ENCODE results near the gene KCNH8. TPM values are rescaled to one million over a fixed set of nuclear protein-coding genes. Genes with fewer than 3 reads are reported as not detected.

KCNH8 gene
- total RNA-seq, 2 experiments from 2014 or later, result 0.44 to 0.59 TPM

DNA sequence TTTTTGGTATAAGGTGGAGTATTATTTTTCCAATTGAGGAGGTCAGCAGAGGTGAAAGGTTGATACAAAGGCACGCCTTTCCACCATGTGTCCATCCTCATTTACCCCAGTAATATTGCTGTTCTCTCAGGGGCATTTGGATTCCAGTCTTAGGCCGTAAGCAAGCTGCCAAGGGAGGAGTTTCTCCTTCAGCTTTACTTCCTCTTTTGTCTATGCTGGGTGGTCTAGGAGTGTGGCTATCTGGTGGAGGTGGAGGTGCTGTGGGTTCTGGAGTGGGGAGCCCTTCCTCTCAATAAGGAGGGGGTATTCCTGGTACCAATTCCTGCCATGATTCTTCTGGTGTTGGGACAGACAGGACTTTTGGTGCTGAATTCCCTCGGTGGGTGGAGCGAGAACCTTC lies 340.6 kb downstream of the KCNH8 start:
- TF ChIP-seq, protein P1, sequence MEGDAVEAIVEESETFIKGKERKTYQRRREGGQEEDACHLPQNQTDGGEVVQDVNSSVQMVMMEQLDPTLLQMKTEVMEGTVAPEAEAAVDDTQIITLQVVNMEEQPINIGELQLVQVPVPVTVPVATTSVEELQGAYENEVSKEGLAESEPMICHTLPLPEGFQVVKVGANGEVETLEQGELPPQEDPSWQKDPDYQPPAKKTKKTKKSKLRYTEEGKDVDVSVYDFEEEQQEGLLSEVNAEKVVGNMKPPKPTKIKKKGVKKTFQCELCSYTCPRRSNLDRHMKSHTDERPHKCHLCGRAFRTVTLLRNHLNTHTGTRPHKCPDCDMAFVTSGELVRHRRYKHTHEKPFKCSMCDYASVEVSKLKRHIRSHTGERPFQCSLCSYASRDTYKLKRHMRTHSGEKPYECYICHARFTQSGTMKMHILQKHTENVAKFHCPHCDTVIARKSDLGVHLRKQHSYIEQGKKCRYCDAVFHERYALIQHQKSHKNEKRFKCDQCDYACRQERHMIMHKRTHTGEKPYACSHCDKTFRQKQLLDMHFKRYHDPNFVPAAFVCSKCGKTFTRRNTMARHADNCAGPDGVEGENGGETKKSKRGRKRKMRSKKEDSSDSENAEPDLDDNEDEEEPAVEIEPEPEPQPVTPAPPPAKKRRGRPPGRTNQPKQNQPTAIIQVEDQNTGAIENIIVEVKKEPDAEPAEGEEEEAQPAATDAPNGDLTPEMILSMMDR (conservative IDR thresholded peaks at IDR 0.05; ENCODE audit: low read length), result no peak
- intact Hi-C loops (cut with micrococcal nuclease; ENCODE audit: unreplicated experiment), result no loop called here
- Histone ChIP-seq H3K4me3 (ENCODE audit: low read depth, low read length, poor library complexity, severe bottlenecking) (no peak overlapping the region), H3K27ac (ENCODE audit: low read depth, low read length, poor library complexity, severe bottlenecking) (no peak overlapping the region), H3K79me2 (ENCODE audit: insufficient read depth, low read depth, low read length) (no peaks in the 10 kb centered on the region), H3K36me3 (ENCODE audit: insufficient read depth, low read length) (no peaks in the 10 kb centered on the region), H3K4me1 (ENCODE audit: insufficient read depth, low read length, poor library complexity, severe bottlenecking) (no peaks in the 10 kb centered on the region), H4K20me1 (ENCODE audit: insufficient read depth, low read length) (no peaks in the 10 kb centered on the region), H3K9me3 (ENCODE audit: low read length) (no peaks in the 10 kb centered on the region), H3K9me2 (ENCODE audit: insufficient read depth, low read length) (no peaks in the 10 kb centered on the region), H3K4me2 (ENCODE audit: low read length) (no peak overlapping the region), H2AFZ (ENCODE audit: low read length) (no peak overlapping the region)
- CTCF ChIA-PET (ENCODE audit: unreplicated experiment), result no interaction called here
- BruUV-seq (replicated peaks), result no TSS peak
- POLR2A ChIA-PET, result interaction anchor here (1.0 kb wide), 1 partner anchor 43 kb away, joined by 3 read pairs; no protein-coding TSS in a partner anchor
- DNase-seq (ENCODE audit: low spot score), result peak; percentile 13

DNA sequence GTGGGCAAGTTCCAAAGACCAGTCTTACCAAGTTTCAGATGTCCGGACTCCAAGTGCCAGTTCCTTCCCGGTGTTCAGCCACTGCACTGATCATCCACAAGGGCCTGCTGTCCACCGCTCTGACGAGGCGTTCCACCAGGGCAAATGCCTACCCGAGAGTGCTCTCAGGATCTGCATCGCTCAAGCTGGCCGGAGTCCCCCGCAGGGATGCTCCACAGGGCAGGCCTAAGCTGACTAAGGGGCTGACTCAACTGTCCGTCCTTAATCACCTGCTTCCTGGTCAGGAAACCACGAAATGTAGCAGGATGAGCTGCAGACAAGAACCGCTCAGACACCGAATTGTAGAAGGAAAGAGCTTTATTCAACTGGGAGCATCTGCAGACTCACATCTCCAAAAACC lies 341.6 kb downstream of the KCNH8 start:
- POLR2A ChIA-PET, result interaction anchor here (0.8 kb wide), 1 partner anchor 9 kb away, joined by 3 read pairs; no protein-coding TSS in a partner anchor
- H2AFZ ChIP-seq (ENCODE audit: low read length), result no peak overlapping the region
- no peaks in the 10 kb centered on the region for H4K20me1 ChIP-seq (ENCODE audit: insufficient read depth, low read length)
- intact Hi-C loops (cut with micrococcal nuclease; ENCODE audit: unreplicated experiment), result no loop called here
- BruUV-seq (replicated peaks), result no TSS peak
- no peaks in the 10 kb centered on the region for H3K9me3 ChIP-seq (ENCODE audit: low read length)
- no peaks in the 10 kb centered on the region for H3K4me1 ChIP-seq (ENCODE audit: insufficient read depth, low read length, poor library complexity, severe bottlenecking)
- no peak overlapping the region for H3K4me3 ChIP-seq (ENCODE audit: low read depth, low read length, poor library complexity, severe bottlenecking)
- H3K36me3 ChIP-seq (ENCODE audit: insufficient read depth, low read length), result no peaks in the 10 kb centered on the region
- TF ChIP-seq, protein P1 (conservative IDR thresholded peaks at IDR 0.05; ENCODE audit: low read length), result no peak
- no peak for TF ChIP-seq EZH2phosphoT487 (IDR thresholded peaks at IDR 0.05; ENCODE audit: borderline replicate concordance, low read depth, low read length)
- H3K79me2 ChIP-seq (ENCODE audit: insufficient read depth, low read depth, low read length), result no peaks in the 10 kb centered on the region
- H3K4me2 ChIP-seq (ENCODE audit: low read length), result no peak overlapping the region
- H3K27ac ChIP-seq (ENCODE audit: low read depth, low read length, poor library complexity, severe bottlenecking), result no peak overlapping the region
- H3K9me2 ChIP-seq (ENCODE audit: insufficient read depth, low read length), result no peaks in the 10 kb centered on the region
- CTCF ChIA-PET (ENCODE audit: unreplicated experiment), result no interaction called here
- DNase-seq (ENCODE audit: low spot score), result no peak

- POLR2A ChIA-PET, result interaction anchor here (0.8 to 2.7 kb wide), 5 partner anchors 9 to 17 kb away, joined by 3 to 8 read pairs (median 3); no protein-coding TSS in a partner anchor
These were observed 357.9 kb downstream of the KCNH8 start for GRCh38 chr3:19506171-19506570.

More at GRCh38 chr3:19506171-19506570, 357.9 kb downstream of the KCNH8 start:
- BruUV-seq (replicated peaks), result no TSS peak
- Histone ChIP-seq H3K4me2 (ENCODE audit: low read length) (no peak overlapping the region), H3K9me2 (ENCODE audit: insufficient read depth, low read length) (no peaks in the 10 kb centered on the region), H3K79me2 (ENCODE audit: insufficient read depth, low read depth, low read length) (no peaks in the 10 kb centered on the region), H3K36me3 (ENCODE audit: insufficient read depth, low read length) (no peaks in the 10 kb centered on the region), H3K4me1 (ENCODE audit: insufficient read depth, low read length, poor library complexity, severe bottlenecking) (no peaks in the 10 kb centered on the region), H3K27ac (ENCODE audit: low read depth, low read length, poor library complexity, severe bottlenecking) (no peak overlapping the region), H3K4me3 (ENCODE audit: low read depth, low read length, poor library complexity, severe bottlenecking) (no peak overlapping the region), H4K20me1 (ENCODE audit: insufficient read depth, low read length) (no peaks in the 10 kb centered on the region), H3K9me3 (ENCODE audit: low read length) (no peaks in the 10 kb centered on the region), H2AFZ (ENCODE audit: low read length) (peak overlapping the region; percentile 39; the same call in 1 of the 2 replicates)
- no peak for DNase-seq (ENCODE audit: low spot score)
- intact Hi-C loops (cut with micrococcal nuclease; ENCODE audit: unreplicated experiment), result no loop called here
- CTCF ChIA-PET (ENCODE audit: unreplicated experiment), result no interaction called here
- no peak for TF ChIP-seq EZH2phosphoT487 (IDR thresholded peaks at IDR 0.05; ENCODE audit: borderline replicate concordance, low read depth, low read length)
- TF ChIP-seq, protein P1 (conservative IDR thresholded peaks at IDR 0.05; ENCODE audit: low read length), result no peak

Data from OCI-LY7 (cell line).